Measurements from ENCODE around the gene ZNF366. TPM values are rescaled to one million over a fixed set of nuclear protein-coding genes. Genes with fewer than 3 reads are reported as not detected.

Gene ZNF366
- total RNA-seq, 1 donor from 2014 or later = 1.9 TPM

DNA sequence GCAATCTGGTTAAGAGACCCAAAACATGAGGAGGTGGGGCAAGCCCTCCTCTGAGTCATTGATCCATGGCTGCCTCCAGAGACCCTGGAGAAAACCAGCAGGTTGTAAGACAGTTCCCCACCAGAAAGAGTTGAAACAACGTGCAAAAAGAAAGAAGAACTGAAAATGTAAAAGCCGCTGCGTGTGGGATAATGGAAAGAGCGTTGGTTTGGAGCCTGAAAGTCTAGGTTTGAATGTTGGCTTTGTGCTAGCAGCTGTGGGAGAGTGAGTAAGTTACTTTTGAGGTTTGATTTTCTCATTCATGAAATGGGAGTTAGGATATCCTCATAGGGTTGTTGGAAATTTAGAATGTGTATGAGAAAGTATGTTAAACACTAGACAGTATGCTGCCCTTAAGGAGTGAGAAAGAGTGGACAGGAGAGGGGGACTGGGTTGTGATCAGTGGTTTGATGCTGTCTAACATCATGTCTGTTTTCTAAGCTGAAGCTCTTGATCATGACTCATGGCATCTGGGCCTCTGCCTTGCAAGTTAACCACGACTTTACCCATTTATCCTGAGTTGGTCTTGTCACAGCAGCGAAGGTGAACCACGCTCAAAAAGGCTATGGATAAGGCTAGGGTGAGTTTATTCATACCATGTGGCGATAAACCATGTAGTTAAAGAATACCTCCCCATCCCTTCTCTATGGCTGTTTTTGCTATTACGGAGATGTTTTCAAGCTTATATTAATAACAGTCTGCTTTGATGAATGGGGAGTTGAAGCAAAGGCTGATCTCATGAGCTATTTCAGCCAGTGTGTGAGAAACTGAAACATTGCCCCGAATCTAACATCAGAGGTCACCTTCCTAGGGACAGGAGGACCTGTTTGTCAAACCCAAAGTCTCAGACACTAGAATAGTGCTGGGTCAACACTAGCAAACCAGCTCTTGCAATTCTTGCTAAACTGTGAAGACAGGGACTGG is 41.3 kb downstream of the ZNF366 start:
- no peak for DNase-seq (ENCODE audit: low read depth in 2 of 2)

DNA sequence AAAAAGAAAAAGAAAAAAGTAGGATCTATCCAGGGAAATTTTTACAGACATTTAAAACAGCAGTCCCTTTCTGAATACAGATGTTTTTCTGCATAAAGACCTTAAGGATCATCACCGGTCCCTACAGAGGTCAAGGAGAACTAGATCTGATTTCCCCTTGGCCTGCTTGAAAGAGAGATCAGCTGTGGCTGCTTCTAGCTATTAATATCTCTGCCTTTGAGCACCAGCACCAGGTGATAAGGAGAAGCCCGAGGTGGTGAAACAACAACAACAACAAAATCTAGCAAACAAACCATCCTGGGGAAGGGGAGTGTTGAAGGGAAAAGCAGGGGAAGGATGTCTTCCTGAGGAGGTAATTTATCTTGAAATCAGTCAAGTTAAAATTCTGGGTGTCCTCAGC is 42.1 kb downstream of the ZNF366 start:
- no peak for DNase-seq (ENCODE audit: low read depth in 2 of 2)

- peak in 1 of 2 donors; percentile 65 for DNase-seq (ENCODE audit: low read depth in 2 of 2)
Measured at GRCh38 chr5:72464071-72464470, 43.1 kb downstream of the ZNF366 start.

GRCh38 chr5:72463449-72464052 is 43.7 kb downstream of the ZNF366 start:
- no peak for DNase-seq (ENCODE audit: low read depth in 2 of 2)

GRCh38 chr5:72460413-72460812 is 46.8 kb downstream of the ZNF366 start:
- DNase-seq (ENCODE audit: low read depth in 2 of 2) = no peak

DNA sequence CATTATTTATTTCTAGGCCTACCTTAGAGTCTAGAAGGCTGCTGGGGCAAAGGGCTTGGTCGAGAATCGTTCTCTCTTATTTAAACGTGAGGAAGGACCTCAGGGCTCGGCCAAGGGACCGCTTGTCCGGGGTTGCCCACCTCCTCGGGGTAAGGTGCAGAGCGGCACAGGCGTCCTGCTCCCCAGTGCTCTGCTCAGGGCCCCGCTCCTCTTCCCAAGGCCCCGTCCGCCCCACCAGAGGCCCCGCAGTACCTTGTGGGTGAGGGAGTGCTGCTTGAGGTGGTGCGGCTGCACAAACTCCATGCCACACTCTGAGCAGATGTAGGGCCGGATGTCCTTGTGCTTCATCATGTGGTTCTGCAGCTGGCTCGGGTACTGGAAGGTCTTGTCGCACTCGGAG is 47.3 kb downstream of the ZNF366 start:
- no peak for DNase-seq (ENCODE audit: low read depth in 2 of 2)

DNA sequence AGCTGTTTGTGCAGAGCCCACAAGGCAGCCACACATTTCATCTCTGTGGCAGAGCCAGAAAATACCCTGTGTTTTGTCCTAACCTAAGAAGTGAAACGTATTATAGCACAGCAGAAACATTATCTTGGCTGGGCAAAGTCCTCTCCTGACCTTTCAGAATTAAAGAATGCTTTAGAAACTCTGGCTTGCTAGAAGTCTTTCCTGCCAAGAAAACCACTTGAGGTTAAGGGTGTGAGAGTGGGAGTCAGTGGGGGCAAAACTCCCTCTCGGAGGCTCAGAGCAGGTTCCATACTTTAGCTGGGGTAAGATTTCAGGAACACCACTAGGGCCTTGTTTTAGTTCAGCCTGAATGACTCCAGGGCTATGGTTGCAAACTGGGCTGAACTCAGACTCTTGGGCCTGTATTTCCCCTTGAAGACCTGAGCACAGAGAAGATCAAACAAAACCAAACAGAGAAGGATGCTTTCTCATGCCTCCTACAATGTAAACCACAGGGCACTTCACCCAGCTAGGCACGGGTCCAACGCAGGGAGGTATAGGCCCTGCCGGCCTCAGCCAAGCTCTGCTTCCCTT is 48.0 kb downstream of the ZNF366 start:
- no peak for DNase-seq (ENCODE audit: low read depth in 2 of 2)

- no peak for DNase-seq (ENCODE audit: low read depth in 2 of 2)
Measured at GRCh38 chr5:72458407-72458806, 48.8 kb downstream of the ZNF366 start.

GRCh38 chr5:72457491-72457890 is 49.7 kb downstream of the ZNF366 start:
- no peak for DNase-seq (ENCODE audit: low read depth in 2 of 2)

DNA sequence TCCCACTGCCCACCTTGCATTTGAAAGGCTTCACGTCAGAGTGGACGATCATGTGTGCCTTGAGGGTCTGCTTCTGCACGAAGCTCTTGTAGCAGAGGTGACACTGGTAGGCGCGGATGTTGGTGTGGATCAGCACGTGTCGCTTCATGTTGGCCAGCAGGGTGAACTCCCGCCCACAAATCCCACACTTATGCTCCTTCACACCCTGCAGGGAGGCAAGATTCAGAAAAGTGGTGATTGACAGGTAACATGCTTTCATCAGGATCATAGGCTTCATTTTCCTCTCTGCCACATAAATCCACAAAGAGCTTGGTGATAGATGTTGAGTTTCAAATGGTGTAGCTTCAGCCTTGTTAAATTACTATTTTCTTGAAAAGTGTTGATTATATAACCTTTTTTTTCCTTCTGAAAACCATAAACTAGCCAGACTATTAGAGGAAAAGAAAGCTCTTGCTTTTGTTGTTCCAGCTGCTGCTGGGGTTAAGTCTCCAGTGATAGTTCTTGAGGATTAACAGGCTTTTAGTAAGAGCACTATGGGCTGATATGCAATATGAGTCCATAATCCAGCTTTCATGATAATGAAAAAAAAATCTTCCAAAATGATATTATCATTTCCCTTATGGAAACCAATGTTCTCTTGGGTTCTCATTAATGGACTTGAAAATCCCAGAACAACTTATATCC is 50.7 kb downstream of the ZNF366 start:
- no peak for DNase-seq (ENCODE audit: low read depth in 2 of 2)

GRCh38 chr5:72455476-72455875 is 51.7 kb downstream of the ZNF366 start:
- no peak for DNase-seq (ENCODE audit: low read depth in 2 of 2)

- DNase-seq (ENCODE audit: low read depth in 2 of 2) = peak; percentile 11 to 89
Measured at GRCh38 chr5:72454996-72455395, 52.2 kb downstream of the ZNF366 start.

GRCh38 chr5:72453246-72453775 is 53.9 kb downstream of the ZNF366 start:
- no peak for DNase-seq (ENCODE audit: low read depth in 2 of 2)

DNA sequence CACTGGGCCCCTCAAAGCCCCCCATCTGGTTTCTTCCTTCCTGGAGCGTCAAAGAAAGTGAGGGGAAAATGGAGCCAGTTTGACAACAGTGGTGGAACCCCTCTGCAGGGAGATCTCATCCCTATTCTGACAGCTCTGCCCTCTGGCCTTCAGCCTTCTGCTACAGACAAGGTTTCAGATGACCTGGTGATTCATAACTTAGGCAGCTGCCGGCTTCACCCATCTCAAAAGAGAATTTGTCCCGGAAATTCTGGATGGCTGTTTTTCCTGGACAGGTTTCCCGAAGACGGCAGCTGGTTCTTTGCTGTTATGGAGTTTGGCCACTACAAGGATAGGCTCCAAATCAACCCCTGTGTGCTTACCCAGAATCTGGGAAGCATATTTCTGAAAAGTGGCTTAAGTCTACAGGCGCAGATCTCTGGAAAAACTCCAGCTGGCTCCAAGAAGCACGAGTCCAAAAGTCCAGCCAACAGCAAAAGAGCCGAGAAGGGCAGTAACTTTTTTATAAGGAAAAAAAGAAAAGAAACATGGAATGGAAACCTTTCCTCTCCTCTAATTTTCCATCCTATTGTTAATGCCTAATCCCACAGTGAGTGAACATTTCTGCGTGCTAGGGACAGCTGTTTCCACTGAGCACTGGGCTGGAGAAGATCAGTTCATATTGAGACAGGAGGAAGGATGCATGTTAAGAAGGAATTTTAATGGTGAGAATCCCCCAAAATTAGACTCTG is 54.5 kb downstream of the ZNF366 start:
- DNase-seq (ENCODE audit: low read depth in 2 of 2) = peak; percentile 23 to 96

DNA sequence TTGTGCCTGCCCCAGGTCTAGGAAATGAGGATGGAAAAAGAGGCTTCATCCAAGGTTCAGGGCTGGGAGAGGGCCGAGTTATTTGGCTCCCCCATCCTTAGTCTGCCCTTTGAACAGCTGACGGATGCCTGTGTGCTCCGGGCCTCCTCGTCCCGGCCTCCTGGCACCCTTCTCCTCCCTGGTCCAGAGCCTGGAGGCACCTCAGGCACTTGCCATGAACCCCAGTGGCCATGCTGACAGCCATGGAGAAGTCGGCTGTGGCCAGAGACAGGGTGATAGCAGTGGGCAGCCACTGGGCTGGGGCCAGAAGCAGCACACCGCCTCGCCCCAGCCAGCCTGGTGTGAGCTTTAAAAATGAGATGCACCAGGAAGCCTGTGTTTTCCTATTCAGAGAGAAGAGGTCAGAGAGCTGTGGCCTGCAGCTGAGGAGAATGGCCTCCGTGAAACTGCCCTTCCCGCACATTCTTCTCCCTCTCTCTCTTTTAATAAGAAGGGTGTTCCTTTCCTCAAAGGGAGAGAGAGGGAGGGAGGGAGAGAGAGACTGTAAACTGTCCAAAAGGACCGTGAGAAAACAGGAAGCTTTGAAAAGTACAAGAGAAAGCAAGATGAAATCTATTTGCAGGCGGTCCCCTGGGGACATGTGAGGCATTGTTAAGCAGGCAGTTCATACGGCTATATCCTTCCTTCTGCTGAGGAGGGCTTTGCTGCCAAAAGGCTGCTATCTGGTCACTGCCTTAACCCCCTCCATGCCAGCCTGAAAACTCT is 55.3 kb downstream of the ZNF366 start:
- DNase-seq (ENCODE audit: low read depth in 2 of 2) = peak; percentile 62 to 97

DNA sequence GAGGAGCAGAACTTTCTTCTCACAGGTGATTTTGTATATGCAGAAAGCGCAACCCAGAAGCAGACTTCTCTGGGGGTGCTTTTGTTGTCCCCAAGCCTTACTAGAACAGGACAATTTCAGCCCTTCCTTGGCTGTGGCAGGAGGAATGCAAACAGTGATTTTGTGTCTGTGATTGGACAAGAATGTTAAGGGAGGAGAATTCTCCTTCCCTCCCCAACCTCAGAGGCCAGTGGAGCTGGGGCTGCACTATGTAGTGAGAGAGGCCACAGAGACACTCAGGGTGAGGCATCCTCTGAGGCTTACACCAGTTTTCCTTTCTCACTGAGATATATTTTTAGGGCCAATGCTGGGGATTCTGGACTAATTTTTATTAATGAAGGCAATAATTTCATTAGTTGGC is 58.8 kb downstream of the ZNF366 start:
- no peak for DNase-seq (ENCODE audit: low read depth in 2 of 2)

DNA sequence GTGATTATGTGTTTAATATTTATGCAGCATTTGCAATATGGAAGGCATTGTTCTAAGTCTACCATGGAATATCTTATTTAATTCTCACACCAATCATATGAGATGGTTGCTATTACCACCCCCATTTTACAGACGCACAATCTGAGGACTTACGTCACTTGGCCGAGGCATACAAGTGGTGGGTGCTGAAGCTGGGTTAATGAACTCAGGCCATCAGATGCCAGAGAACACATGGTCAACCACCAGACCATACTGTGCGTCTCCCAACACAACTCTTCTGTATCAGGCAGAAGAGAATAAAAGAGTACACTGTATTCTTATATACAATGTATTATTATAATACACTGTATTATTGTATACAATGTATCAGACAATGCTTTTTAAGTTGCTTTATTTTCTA is 59.5 kb downstream of the ZNF366 start:
- no peak for DNase-seq (ENCODE audit: low read depth in 2 of 2)

- DNase-seq (ENCODE audit: low read depth in 2 of 2) = no peak
Measured at GRCh38 chr5:72445969-72446368, 61.2 kb downstream of the ZNF366 start.

- no peak for DNase-seq (ENCODE audit: low read depth in 2 of 2)
Measured at GRCh38 chr5:72443883-72444282, 63.3 kb downstream of the ZNF366 start.

- peak; percentile 11 to 87 for DNase-seq (ENCODE audit: low read depth in 2 of 2)
Measured at GRCh38 chr5:72441862-72442540, 65.2 kb downstream of the ZNF366 start.

Measured in dermis microvascular lymphatic vessel endothelial cell (primary cell).